Measurements from ENCODE around the gene MARCKS. TPM values are rescaled to one million over a fixed set of nuclear protein-coding genes. Genes with fewer than 3 reads are reported as not detected.

The MARCKS gene
- total and polyA plus RNA-seq, 11 donors = 5.1 to 93.3 (median 17.9) TPM

GRCh38 chr6:113854531-113855499 is 2.3 kb upstream of the MARCKS start:
- peaks cover 0 to 15% (median 0%) of the 10 kb centered on the region in 9 donors for H3K27me3 ChIP-seq
- 3 to 4% (median 3%) methylated on average over 46 to 56 of the region's 56 CpGs for WGBS, 4 donors
- peak overlapping the region; percentile 69 to 96 (median 90) for H3K27ac ChIP-seq
- H3K9me3 ChIP-seq = no peaks in the 10 kb centered on the region
- intact Hi-C loops (cut with DNase I) = loop anchor here (2.0 to 10.0 kb wide), 17 partner anchors 67 to 1073 kb away; no protein-coding TSS in a partner anchor
- H3K4me1 ChIP-seq = peaks cover 0 to 36% (median 2%) of the 10 kb centered on the region in 12 donors
- H3K4me3 ChIP-seq = peak overlapping the region; percentile 59 to 91 (median 70)
- TF ChIP-seq, protein P1, sequence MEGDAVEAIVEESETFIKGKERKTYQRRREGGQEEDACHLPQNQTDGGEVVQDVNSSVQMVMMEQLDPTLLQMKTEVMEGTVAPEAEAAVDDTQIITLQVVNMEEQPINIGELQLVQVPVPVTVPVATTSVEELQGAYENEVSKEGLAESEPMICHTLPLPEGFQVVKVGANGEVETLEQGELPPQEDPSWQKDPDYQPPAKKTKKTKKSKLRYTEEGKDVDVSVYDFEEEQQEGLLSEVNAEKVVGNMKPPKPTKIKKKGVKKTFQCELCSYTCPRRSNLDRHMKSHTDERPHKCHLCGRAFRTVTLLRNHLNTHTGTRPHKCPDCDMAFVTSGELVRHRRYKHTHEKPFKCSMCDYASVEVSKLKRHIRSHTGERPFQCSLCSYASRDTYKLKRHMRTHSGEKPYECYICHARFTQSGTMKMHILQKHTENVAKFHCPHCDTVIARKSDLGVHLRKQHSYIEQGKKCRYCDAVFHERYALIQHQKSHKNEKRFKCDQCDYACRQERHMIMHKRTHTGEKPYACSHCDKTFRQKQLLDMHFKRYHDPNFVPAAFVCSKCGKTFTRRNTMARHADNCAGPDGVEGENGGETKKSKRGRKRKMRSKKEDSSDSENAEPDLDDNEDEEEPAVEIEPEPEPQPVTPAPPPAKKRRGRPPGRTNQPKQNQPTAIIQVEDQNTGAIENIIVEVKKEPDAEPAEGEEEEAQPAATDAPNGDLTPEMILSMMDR (IDR thresholded peaks at IDR 0.05) = peak in 8 of 12 donors; percentile 8 to 53 (median 29)
- no peak for TF ChIP-seq POLR2A (IDR thresholded peaks at IDR 0.05)
- DNase-seq = peak; percentile 64 to 89 (median 85)
- ATAC-seq = peak; percentile 15 to 47 (median 32)
- H3K36me3 ChIP-seq = no peaks in the 10 kb centered on the region

- DNase-seq (peak in 3 of 5 donors; percentile 21 to 64 (median 39)), ATAC-seq (peak in 1 of 4 donors; percentile 8)
- Histone ChIP-seq H3K9me3 (no peaks in the 10 kb centered on the region), H3K4me3 (peak overlapping the region; percentile 59 to 91 (median 70)), H3K27me3 (peaks cover 0 to 15% (median 0%) of the 10 kb centered on the region in 9 donors), H3K36me3 (no peaks in the 10 kb centered on the region), H3K27ac (peak overlapping the region; percentile 37 to 96 (median 90)), H3K4me1 (peaks cover 0 to 37% (median 2%) of the 10 kb centered on the region in 12 donors)
- 1% methylated on average over 27 of the region's 27 CpGs for whole genome bisulfite sequencing, 4 donors
- TF ChIP-seq POLR2A (IDR thresholded peaks at IDR 0.05) = no peak
- TF ChIP-seq, protein P1 (IDR thresholded peaks at IDR 0.05) = no peak
- intact Hi-C loops (cut with DNase I) = loop anchor here (2.0 to 10.0 kb wide), 18 partner anchors 67 to 1073 kb away; no protein-coding TSS in a partner anchor
Measured at GRCh38 chr6:113855500-113856374, 1.4 kb upstream of the MARCKS start.

GRCh38 chr6:113856375-113856624 is 845 bp upstream of the MARCKS start:
- peak overlapping the region; percentile 59 to 91 (median 70) for H3K4me3 ChIP-seq
- WGBS, 4 donors = 1% methylated on average over 10 of the region's 10 CpGs
- intact Hi-C loops (cut with DNase I) = loop anchor here (2.0 to 10.0 kb wide), 17 partner anchors 66 to 1074 kb away; no protein-coding TSS in a partner anchor
- no peak for DNase-seq
- H3K27me3 ChIP-seq = peaks cover 0 to 15% (median 0%) of the 10 kb centered on the region in 9 donors
- peaks cover 0 to 3% (median 0%) of the 10 kb centered on the region in 9 donors for H3K36me3 ChIP-seq
- no peak for ATAC-seq
- peaks cover 0 to 37% (median 5%) of the 10 kb centered on the region in 12 donors for H3K4me1 ChIP-seq
- no peaks in the 10 kb centered on the region for H3K9me3 ChIP-seq
- H3K27ac ChIP-seq = peak overlapping the region; percentile 37 to 96 (median 90)
- TF ChIP-seq POLR2A (IDR thresholded peaks at IDR 0.05) = no peak
- TF ChIP-seq, protein P1 (IDR thresholded peaks at IDR 0.05) = no peak
